Left lung (tissue), 10 donors: ENCODE results near the gene ALAS2. TPM values are rescaled to one million over a fixed set of nuclear protein-coding genes. Genes with fewer than 3 reads are reported as not detected.

Experiments used
- ATAC-seq: fragments of 200-7000 bp; cut with Tn5 transposase; one replicate; pipeline ENCODE4 v1.9.1; 2020; ENCODE audit warnings: moderate library complexity
- DNase-seq, 4 donors: peaks; one replicate each; pipeline ENCODE4 v3.0.0-alpha.2; 2013 to 2020
- H3K27ac ChIP-seq, 2 donors: fragments of 200-600 bp; sonication (generic) in 1 of 2; one replicate each; pipeline versions ENCODE4 v1.5.0 to v1.8.0; 2020 to 2021
- H3K27me3 ChIP-seq, 2 donors: fragments of 200-600 bp; sonication (generic) in 1 of 2; one replicate each; pipeline versions ENCODE4 v1.5.0 to v1.8.0; 2020 to 2021
- H3K36me3 ChIP-seq, 2 donors: fragments of 200-600 bp; sonication (generic) in 1 of 2; one replicate each; pipeline versions ENCODE4 v1.5.0 to v1.8.0; 2020 to 2021
- H3K4me1 ChIP-seq, 2 donors: fragments of 200-600 bp; one replicate each; pipeline ENCODE4 v1.8.0; 2021
- H3K4me3 ChIP-seq, 2 donors: fragments of 200-600 bp; sonication (generic) in 1 of 2; one replicate each; pipeline versions ENCODE4 v1.5.0 to v1.8.0; 2020 to 2021; ENCODE audit warnings: mild to moderate bottlenecking in 1 of 2
- H3K9me3 ChIP-seq, 2 donors: fragments of 200-600 bp; sonication (generic) in 1 of 2; one replicate each; pipeline versions ENCODE4 v1.5.0 to v1.8.0; 2020 to 2021
- intact Hi-C, 2 donors: fragments of 100-400 bp; cut with DNase I; formaldehyde crosslinking; loops; one replicate each; pipeline versions ENCODE4 v1.11.2 to v1.14.2; 2022
- polyA plus RNA-seq, 6 donors: library from polyadenylated mRNA; unstranded; fragments of 120-200 nt; gene quantifications; one replicate each; pipeline ENCODE4 v1.2.1, GENCODE V29; 2013; ENCODE audit not compliant: insufficient read length in 6 of 6
- total RNA-seq, 2 donors: library from RNA; stranded (reverse); fragmentation: NEBNext Ultra II Directional; extraction: Animal tissue kit (Norgen Biotek cat#: 25700); gene quantifications; one replicate each; pipeline ENCODE4 v1.2.1, GENCODE V29; 2021
- TF ChIP-seq, protein P1 (sequence below), 2 donors: fragments of 200-600 bp; sonication (generic) in 1 of 2; IDR thresholded peaks; one replicate each; pipeline versions ENCODE4 v1.5.0 to v1.8.0; 2021; ENCODE audit warnings: antibody characterized with exemption in 2 of 2
- donor health status: DM: no; HTN: yes; CAD: no.
- donor health status: DM: no; HTN: no; CAD: no.

Gene ALAS2
- total and polyA plus RNA-seq, 8 donors: 1.0 to 56.9 (median 22.3) TPM

DNA sequence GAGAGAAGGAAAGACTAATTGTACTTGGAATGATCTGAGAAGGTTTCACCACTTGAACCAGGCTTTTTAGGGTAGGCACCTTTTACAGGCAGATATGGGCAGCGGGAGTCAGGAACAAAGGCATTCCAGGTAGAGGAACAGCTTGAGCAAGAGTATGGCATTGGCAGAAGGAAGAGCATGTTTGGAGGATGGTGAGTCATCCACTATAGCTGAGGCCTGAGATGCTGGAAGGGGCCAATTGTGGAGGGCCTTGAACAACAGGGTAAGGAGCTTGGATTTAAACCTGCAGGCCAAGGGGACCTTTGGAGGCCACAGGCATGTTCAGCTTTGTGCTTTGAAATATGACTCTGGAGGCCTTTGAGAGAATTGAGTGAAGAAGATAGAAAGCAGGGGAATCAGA, 69.0 kb downstream of the ALAS2 start:
- H3K36me3 ChIP-seq: no peaks in the 10 kb centered on the region
- intact Hi-C loops: no loop called here
- no peak for ATAC-seq
- no peaks in the 10 kb centered on the region for H3K4me1 ChIP-seq
- H3K4me3 ChIP-seq: no peak overlapping the region
- DNase-seq: no peak
- TF ChIP-seq, protein P1, sequence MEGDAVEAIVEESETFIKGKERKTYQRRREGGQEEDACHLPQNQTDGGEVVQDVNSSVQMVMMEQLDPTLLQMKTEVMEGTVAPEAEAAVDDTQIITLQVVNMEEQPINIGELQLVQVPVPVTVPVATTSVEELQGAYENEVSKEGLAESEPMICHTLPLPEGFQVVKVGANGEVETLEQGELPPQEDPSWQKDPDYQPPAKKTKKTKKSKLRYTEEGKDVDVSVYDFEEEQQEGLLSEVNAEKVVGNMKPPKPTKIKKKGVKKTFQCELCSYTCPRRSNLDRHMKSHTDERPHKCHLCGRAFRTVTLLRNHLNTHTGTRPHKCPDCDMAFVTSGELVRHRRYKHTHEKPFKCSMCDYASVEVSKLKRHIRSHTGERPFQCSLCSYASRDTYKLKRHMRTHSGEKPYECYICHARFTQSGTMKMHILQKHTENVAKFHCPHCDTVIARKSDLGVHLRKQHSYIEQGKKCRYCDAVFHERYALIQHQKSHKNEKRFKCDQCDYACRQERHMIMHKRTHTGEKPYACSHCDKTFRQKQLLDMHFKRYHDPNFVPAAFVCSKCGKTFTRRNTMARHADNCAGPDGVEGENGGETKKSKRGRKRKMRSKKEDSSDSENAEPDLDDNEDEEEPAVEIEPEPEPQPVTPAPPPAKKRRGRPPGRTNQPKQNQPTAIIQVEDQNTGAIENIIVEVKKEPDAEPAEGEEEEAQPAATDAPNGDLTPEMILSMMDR (IDR thresholded peaks at IDR 0.05): no peak
- no peak overlapping the region for H3K27ac ChIP-seq
- no peaks in the 10 kb centered on the region for H3K9me3 ChIP-seq
- H3K27me3 ChIP-seq: no peaks in the 10 kb centered on the region

Other genes with a start within 250 kb of the ALAS2 start
- gene ITIH6, start 232.7 kb downstream of the ALAS2 start, total RNA-seq: not detected
- under 1 TPM in 5 of 6 donors, not detected in 1; 0.06 to 0.16 (median 0.09) TPM for gene ITIH6, start 232.7 kb downstream of the ALAS2 start, polyA plus RNA-seq
- 100 to 1,000 TPM; 106 to 177 TPM for gene MAGED2, start 223.2 kb downstream of the ALAS2 start, total RNA-seq
- gene MAGED2, start 223.2 kb downstream of the ALAS2 start, polyA plus RNA-seq: 100 to 1,000 TPM; 567 to 633 (median 594) TPM
- gene TRO, start 110.2 kb downstream of the ALAS2 start, total RNA-seq: 10 to 100 TPM in 1 of 2 donors, 1 to 10 TPM in 1; 4.2 to 19.7 TPM
- 100 to 1,000 TPM in 4 of 6 donors, 10 to 100 TPM in 2; 85.5 to 137 (median 104) TPM for gene TRO, start 110.2 kb downstream of the ALAS2 start, polyA plus RNA-seq
- gene PFKFB1, start 36.8 kb downstream of the ALAS2 start, total RNA-seq: under 1 TPM in 1 of 2 donors, not detected in 1; 0.47 TPM
- under 1 TPM; 0.18 to 0.60 (median 0.44) TPM for gene PFKFB1, start 36.8 kb downstream of the ALAS2 start, polyA plus RNA-seq
- 10 to 100 TPM; 13.5 to 19.8 TPM for gene APEX2, start 30.6 kb downstream of the ALAS2 start, total RNA-seq
- 10 to 100 TPM; 12.7 to 15.6 (median 14.8) TPM for gene APEX2, start 30.6 kb downstream of the ALAS2 start, polyA plus RNA-seq
- not detected for gene PAGE2B, start 44.1 kb upstream of the ALAS2 start, total RNA-seq
- not detected for gene PAGE2B, start 44.1 kb upstream of the ALAS2 start, polyA plus RNA-seq
- gene PAGE2, start 58.0 kb upstream of the ALAS2 start, total RNA-seq: not detected
- gene PAGE2, start 58.0 kb upstream of the ALAS2 start, polyA plus RNA-seq: under 1 TPM in 2 of 6 donors, not detected in 4; 0.31 to 0.50 TPM
- not detected for gene PAGE5, start 189.4 kb upstream of the ALAS2 start, total RNA-seq
- gene PAGE5, start 189.4 kb upstream of the ALAS2 start, polyA plus RNA-seq: not detected
- gene PAGE3, start 233.9 kb upstream of the ALAS2 start, total RNA-seq: not detected
- not detected for gene PAGE3, start 233.9 kb upstream of the ALAS2 start, polyA plus RNA-seq